KMS-11 (cell line): Measurements from ENCODE around the gene LACTB.
A peak's percentile ranks its signal among the peaks of the same experiment; 100 is the strongest.

Experiments
- H2AFZ ChIP-seq: fragments of 200-600 bp; sonication (generic); 2 replicates; pipeline ENCODE4 v1.6.1; 2016; ENCODE audit warnings: antibody characterized with exemption, mixed run types, low read depth
- H3K27ac ChIP-seq: fragments of 200-600 bp; sonication (generic); 2 replicates; pipeline ENCODE4 v1.6.1; 2016; ENCODE audit warnings: mild to moderate bottlenecking, mixed run types
- H3K27me3 ChIP-seq: fragments of 200-600 bp; sonication (generic); 2 replicates; pipeline ENCODE4 v1.6.1; 2017; ENCODE audit warnings: mild to moderate bottlenecking, low read depth, mixed run types, moderate library complexity; ENCODE audit not compliant: insufficient read depth
- H3K36me3 ChIP-seq: fragments of 200-600 bp; sonication (generic); 2 replicates; pipeline ENCODE4 v1.6.1; 2017; ENCODE audit warnings: mild to moderate bottlenecking, mixed run types; ENCODE audit not compliant: insufficient read depth
- H3K4me1 ChIP-seq: fragments of 200-600 bp; sonication (generic); 2 replicates; pipeline ENCODE4 v1.6.1; 2016; ENCODE audit warnings: mild to moderate bottlenecking, low read depth, mixed run types; ENCODE audit not compliant: poor library complexity, severe bottlenecking
- H3K4me2 ChIP-seq: fragments of 200-600 bp; sonication (generic); 2 replicates; pipeline ENCODE4 v1.7.0; 2016; ENCODE audit warnings: mild to moderate bottlenecking, mixed run types
- H3K4me3 ChIP-seq: fragments of 200-600 bp; sonication (generic); IDR thresholded peaks from 2 replicates; pipeline ENCODE4 v1.6.1; 2017; ENCODE audit warnings: low read depth, low read length, mixed read lengths; ENCODE audit not compliant: insufficient read depth
- H3K79me2 ChIP-seq: fragments of 200-600 bp; sonication (generic); 2 replicates; pipeline ENCODE4 v1.6.1; 2016; ENCODE audit warnings: low read depth, mixed run types; ENCODE audit not compliant: insufficient read depth
- H3K9ac ChIP-seq: fragments of 200-600 bp; sonication (generic); 2 replicates; pipeline ENCODE4 v1.6.1; 2016; ENCODE audit warnings: mild to moderate bottlenecking, mixed run types
- H4K20me1 ChIP-seq: fragments of 200-600 bp; sonication (generic); 2 replicates; pipeline ENCODE4 v1.6.1; 2016; ENCODE audit warnings: mild to moderate bottlenecking, mixed run types; ENCODE audit not compliant: insufficient read depth
- TF ChIP-seq, protein P1 (sequence below): fragments of 200-600 bp; sonication (generic); conservative IDR thresholded peaks from 2 replicates; pipeline ENCODE4 v1.6.1; 2017; ENCODE audit warnings: low read depth, mild to moderate bottlenecking, antibody characterized with exemption, low read length, moderate library complexity, mixed read lengths

Gene LACTB

DNA sequence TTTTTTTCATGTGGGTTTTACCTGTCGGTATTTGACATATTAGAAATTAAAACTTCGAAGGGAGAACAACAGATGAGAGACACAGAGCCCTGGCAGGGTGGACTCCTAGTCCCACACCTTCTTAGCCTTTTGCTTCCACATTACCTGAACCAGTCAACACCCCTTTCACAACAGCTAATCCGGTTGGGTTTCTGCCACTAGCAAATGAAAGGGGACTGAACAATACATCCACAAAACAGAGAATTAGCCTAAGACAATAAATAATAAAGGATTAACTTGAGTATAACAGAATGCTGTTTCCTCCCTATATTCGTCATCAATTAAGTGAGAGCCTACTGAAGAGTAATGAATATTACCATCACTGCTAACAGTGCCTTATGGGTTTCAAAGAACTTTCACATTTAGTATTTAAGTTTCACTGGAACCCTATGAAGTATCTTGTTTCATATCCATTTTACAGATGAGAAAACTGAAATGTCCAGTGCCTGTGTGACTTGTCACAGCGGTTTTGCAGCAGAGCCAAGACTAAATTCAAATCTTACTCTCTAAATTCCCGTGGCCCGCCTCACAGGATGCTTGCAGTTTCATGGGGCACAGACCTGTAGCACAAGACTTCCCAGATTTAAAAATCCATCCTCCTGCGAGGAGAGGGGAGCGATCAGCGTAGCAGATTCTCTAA is 66.7 kb downstream of the LACTB start:
- H3K27ac ChIP-seq: no peak overlapping the region

DNA sequence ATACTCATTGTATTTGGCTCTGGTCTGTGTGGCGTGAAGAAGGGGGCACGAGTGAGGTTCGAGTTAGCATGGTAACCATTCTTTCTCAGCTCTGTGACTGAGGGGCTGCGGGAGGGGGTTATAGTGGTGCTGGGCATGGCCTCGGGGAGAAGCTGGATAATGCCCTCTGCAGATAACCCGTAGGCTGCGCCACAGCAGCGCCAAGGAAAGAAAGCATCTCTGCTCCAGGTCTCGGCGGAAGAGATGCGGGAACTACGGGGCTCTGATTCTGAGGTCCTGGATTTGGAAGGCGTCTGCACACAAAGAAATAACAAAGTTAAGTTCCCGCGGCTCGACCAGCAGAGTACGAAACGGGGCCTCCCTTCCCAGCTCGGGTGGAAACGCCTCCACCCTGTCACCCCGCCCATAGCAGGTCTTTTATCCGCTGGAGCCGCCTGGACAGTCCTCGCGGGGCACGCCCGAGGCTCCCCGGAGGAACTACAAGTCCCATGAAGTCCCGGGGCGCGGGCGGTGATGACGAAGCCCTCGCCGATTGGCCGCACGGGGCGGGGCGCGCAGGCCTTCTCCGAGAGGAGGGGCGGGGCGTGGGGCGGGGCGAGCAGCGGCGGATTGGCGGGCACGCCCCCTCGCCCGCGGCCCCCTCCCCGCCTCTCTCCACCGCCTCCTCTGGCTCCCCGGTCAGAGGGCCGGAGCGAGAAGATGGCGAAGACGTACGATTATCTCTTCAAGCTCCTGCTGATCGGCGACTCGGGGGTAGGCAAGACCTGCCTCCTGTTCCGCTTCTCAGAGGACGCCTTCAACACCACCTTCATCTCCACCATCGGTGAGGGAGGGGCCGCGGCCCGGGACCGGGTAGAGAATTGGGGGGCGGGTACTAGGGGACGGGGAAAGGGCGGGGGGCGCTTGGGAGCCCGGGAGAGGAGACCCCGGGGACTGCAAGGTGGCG is 67.5 kb downstream of the LACTB start, which contains the start of gene RAB8B:
RAB8B (plus strand) TSS at position 681 of the 946 bp plus-strand sequence; CDS start at position 700, 19 bp downstream.
- H4K20me1 ChIP-seq: no peaks in the 10 kb centered on the region
- H3K4me2 ChIP-seq: peak within 1 kb of the TSS; percentile 91
- H3K27me3 ChIP-seq: no peaks in the 10 kb centered on the region
- H3K4me1 ChIP-seq: peaks cover 47% of the 10 kb centered on the region
- H3K27ac ChIP-seq: no peak within 1 kb of the TSS
- H2AFZ ChIP-seq: peak within 1 kb of the TSS; percentile 99
- peaks cover 5% of the 10 kb centered on the region for H3K79me2 ChIP-seq
- no peak within 1 kb of the TSS for H3K4me3 ChIP-seq
- H3K9ac ChIP-seq: peak within 1 kb of the TSS; percentile 30; the same call in 1 of the 2 replicates
- TF ChIP-seq, protein P1, sequence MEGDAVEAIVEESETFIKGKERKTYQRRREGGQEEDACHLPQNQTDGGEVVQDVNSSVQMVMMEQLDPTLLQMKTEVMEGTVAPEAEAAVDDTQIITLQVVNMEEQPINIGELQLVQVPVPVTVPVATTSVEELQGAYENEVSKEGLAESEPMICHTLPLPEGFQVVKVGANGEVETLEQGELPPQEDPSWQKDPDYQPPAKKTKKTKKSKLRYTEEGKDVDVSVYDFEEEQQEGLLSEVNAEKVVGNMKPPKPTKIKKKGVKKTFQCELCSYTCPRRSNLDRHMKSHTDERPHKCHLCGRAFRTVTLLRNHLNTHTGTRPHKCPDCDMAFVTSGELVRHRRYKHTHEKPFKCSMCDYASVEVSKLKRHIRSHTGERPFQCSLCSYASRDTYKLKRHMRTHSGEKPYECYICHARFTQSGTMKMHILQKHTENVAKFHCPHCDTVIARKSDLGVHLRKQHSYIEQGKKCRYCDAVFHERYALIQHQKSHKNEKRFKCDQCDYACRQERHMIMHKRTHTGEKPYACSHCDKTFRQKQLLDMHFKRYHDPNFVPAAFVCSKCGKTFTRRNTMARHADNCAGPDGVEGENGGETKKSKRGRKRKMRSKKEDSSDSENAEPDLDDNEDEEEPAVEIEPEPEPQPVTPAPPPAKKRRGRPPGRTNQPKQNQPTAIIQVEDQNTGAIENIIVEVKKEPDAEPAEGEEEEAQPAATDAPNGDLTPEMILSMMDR: no peak
- no peaks in the 10 kb centered on the region for H3K36me3 ChIP-seq

More for the DNA sequence above, 66.7 kb downstream of the LACTB start:
- TF ChIP-seq, protein P1: no peak
- Histone ChIP-seq H2AFZ (peak overlapping the region; percentile 99), H3K4me3 (no peak overlapping the region), H4K20me1 (no peaks in the 10 kb centered on the region), H3K4me2 (peak overlapping the region; percentile 91), H3K27me3 (no peaks in the 10 kb centered on the region), H3K4me1 (peaks cover 39% of the 10 kb centered on the region), H3K9ac (peak overlapping the region; percentile 30; the same call in 1 of the 2 replicates), H3K36me3 (no peaks in the 10 kb centered on the region), H3K79me2 (peaks cover 5% of the 10 kb centered on the region)

DNA sequence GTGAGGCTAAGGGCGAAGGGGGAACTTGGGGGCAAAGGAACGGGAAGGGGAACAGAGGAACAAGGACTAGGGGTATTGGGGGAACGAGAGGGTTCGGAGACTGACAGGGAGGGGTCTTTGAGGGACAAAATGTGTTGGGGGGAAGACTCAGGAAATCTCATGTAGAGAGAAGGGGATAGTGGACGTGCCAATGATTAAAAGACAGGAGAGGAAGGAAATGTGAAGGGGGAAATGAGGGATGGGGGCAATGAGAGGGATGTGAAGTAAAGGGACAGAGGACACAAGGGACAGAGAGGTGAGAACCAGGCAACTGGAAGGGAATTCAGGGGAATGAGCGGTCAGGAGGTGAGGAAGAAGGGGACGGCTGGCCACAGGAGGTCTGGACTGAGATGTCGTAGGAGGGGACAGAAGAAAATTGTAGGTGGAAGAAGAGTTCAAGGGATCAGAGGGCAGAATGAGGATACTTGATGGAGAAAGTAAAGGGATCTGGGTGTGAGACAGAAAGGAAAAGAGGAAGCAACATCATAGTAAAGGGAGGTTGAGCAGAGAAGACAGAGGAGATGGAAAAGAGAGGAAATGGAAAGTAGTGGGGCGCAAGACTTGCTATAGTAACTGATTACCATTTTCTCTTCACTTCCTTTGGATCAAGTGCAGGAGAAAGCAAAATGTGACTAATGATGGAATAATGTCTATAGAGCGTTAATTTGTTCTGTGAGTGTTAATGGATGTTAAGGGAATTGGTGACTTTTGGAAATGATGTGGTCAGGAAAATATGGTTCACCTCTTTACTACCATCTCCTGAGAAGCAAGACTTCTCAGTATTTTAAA is 68.5 kb downstream of the LACTB start:
- Histone ChIP-seq H3K4me2 (peak overlapping the region; percentile 87), H3K27ac (no peak overlapping the region), H3K27me3 (no peaks in the 10 kb centered on the region), H3K4me3 (no peak overlapping the region), H2AFZ (peak overlapping the region; percentile 99), H3K79me2 (peaks cover 5% of the 10 kb centered on the region), H4K20me1 (no peaks in the 10 kb centered on the region), H3K9ac (peak overlapping the region; percentile 27; the same call in 1 of the 2 replicates), H3K36me3 (no peaks in the 10 kb centered on the region), H3K4me1 (peaks cover 51% of the 10 kb centered on the region)
- TF ChIP-seq, protein P1: no peak
